ENCODE results near the gene BTRC.
"Not testable (repeated sequence)": the region's sequence is repeated elsewhere in the genome, so short reads cannot be mapped to it uniquely, and the experiment has no call there.

Gene BTRC

DNA sequence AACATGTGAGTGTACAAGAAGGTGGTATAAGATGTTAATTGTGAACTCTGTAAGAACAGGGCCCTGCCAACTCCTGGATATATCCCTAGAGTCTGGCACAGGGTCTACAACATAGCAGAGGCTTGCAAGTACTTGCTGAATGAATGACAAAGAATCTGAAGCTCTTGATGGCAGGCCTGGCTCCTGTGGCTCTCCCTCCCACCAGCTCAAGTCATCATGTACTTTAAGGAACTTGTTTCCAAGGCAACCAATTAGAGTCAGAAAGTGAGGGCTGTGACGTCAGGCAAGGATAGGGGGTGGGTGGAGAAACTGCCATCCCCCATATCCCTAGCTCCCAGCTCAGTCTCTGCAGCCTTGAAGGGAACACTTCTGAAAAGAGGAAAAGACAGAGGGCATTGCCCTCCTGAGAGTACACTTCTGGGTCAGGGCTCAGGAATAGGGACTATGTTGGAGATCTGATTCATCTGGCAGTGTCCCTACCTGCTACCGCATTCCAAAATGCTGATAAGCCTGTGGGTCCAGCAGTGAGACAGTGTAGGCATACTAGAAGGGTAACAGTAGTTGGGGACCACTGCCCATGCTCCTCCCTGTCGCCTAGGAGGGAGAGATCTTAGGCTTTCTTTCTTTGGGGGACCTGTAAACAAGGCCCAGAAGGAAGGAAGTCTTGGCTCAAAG is 34.6 kb upstream of the BTRC start:
- no peak for TF ChIP-seq CTCF (IDR thresholded peaks at IDR 0.05; ENCODE audit: low read length, missing control alignments)
- no peak overlapping the region for H3K4me3 ChIP-seq (replicated peaks; ENCODE audit: low read depth, low read length)
- peak; percentile 10 for DNase-seq (ENCODE audit: low read depth)

DNA sequence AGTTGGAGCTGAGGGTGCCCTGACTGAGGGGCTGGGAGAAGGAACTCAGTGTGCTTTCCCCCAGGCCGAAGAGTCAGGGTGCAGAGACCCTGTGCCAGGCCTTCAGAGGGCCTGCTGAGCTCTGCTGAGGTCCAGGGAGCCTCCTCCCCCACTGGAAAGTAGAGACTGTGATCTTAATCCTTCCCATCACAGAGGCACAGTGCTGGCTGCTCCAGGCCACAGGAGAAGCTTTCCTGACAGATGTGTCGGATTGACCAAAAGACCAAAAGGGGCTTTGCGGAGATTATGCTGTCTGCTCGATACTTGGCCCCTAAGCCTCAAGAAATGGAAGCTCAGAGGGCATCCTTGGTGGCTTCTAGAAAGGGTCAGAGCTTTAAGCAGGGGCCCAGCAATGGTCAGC is 32.9 kb upstream of the BTRC start:
- TF ChIP-seq CTCF (IDR thresholded peaks at IDR 0.05; ENCODE audit: low read length, missing control alignments) = no peak
- DNase-seq (ENCODE audit: low read depth) = no peak
- no peak overlapping the region for H3K4me3 ChIP-seq (replicated peaks; ENCODE audit: low read depth, low read length)

DNA sequence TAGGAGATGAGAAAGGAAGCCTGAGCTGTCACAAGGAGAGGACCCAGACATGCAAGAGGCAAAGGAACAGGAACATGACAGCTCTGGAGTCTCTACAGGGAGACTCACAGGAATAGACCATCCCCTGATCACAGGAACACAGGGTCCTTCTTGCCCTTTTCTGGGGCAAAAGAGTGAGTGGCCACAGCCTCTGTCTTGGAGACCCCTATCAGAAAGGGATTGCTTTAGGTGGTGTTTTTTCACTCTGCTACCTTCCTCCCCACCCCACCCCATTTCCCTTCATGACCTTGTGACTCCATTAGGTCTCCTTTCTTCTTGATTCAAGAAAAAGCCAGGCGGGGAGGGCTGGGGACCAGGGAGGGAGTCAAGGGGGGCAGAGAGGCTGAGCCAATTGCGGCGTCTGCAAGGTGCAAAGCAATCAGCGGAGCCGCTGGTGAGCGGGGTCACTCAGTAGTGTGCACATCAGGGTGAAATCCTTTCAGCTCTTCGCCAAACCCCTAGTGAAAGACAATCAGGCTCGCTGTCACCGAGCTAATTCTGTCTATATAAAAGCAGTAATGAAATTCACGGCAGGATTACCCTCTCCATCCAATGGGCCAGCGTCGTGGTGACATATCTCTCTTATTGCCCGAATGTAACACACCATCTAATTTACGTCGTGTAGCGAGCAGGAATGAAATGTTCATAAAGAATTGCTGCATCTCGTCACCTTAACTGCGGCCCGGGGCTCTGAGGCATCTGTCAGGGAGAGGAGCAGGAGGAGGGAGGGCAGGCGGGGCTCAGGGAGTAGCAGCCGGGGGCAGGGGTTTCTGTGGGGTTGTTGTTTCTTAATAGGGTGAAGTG is 31.5 kb upstream of the BTRC start:
- no peak overlapping the region for H3K4me3 ChIP-seq (replicated peaks; ENCODE audit: low read depth, low read length)
- DNase-seq (ENCODE audit: low read depth) = no peak
- no peak for TF ChIP-seq CTCF (IDR thresholded peaks at IDR 0.05; ENCODE audit: low read length, missing control alignments)

- TF ChIP-seq CTCF (IDR thresholded peaks at IDR 0.05; ENCODE audit: low read length, missing control alignments) = no peak
- no peak for DNase-seq (ENCODE audit: low read depth)
- no peak overlapping the region for H3K4me3 ChIP-seq (replicated peaks; ENCODE audit: low read depth, low read length)
Measured at GRCh38 chr10:101323495-101323894, 30.5 kb upstream of the BTRC start.

DNA sequence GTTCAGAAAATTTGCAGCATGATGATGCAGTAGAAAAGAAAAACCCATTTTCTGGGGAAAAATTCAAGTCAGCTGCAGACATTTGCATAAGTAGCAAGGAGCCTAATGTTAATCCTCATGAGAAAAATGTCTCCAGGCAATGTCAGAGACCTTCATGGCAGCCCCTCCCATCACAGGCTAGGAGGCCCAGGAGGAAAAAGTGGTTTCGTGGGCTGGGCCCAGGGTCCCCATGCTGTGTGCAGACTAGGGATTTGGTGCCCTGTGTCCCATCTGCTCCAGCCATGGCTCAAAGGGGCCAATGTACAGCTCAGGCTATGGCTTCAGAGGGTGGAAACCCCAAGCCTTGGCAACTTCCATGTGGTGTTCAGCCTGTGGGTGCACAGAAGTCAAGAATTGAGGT is 26.5 kb upstream of the BTRC start:
- not testable (repeated sequence) for DNase-seq (ENCODE audit: low read depth); H3K4me3 ChIP-seq (replicated peaks; ENCODE audit: low read depth, low read length)

- no peak for DNase-seq (ENCODE audit: low read depth)
- H3K4me3 ChIP-seq (replicated peaks; ENCODE audit: low read depth, low read length) = no peak overlapping the region
- no peak for TF ChIP-seq CTCF (IDR thresholded peaks at IDR 0.05; ENCODE audit: low read length, missing control alignments)
Measured at GRCh38 chr10:101329341-101330032, 24.5 kb upstream of the BTRC start.

DNA sequence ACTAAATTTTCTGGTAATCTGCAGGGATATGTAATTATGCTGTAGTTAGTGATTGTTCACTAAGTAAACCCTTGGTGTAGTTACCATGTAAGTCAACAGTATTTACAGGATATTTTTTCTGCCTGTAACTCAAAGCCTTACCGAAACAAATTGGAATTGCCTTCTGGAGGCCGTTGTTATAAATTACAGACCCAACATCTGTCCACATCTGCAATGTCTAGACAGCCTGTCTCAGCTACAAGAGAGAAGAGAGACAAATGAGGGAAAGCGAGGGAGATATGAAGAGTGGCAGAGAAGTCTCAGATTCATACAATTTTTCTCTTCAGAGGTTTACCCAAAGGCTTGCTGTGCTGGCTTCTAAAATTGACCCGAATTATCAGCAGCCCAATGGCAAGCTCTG is 23.7 kb upstream of the BTRC start:
- DNase-seq (ENCODE audit: low read depth) = no peak
- no peak overlapping the region for H3K4me3 ChIP-seq (replicated peaks; ENCODE audit: low read depth, low read length)
- TF ChIP-seq CTCF (IDR thresholded peaks at IDR 0.05; ENCODE audit: low read length, missing control alignments) = no peak
